Upper lobe of left lung (tissue), 4 donors: ENCODE measurements around the gene CALML5.

Experiments used
- CTCF ChIP-seq, 6 experiments: fragments of 450-650 bp in 4 of 6; fragments of 200-600 bp in 2 of 6; sonication (generic) in 2 of 6; IDR thresholded peaks; one replicate each; pipeline ENCODE4 v1.5.1; 2016 to 2019; ENCODE audit warnings: antibody characterized with exemption in 6 of 6
- POLR2A ChIP-seq, 4 donors: fragments of 450-650 bp; IDR thresholded peaks; one replicate each; pipeline ENCODE4 v1.5.1; 2016 to 2017; ENCODE audit warnings: antibody characterized with exemption in 4 of 4, mild to moderate bottlenecking in 2 of 4

GRCh38 chr10:5464546-5464945 is 34.8 kb downstream of the CALML5 start:
- TF ChIP-seq CTCF (IDR thresholded peaks at IDR 0.05) (no peak), POLR2A (IDR thresholded peaks at IDR 0.05) (no peak)
